D721Med (cell line): ENCODE measurements around the gene RAB43.

Experiments used
- DNase-seq: peaks from one replicate; pipeline ENCODE4 v3.0.0; 2011; ENCODE audit warnings: low spot score; ENCODE audit not compliant: insufficient read length
- FAIRE-seq: peaks from 2 replicates; lab custom pipeline; 2011; peaks lifted over from hg19 to GRCh38; lab: Jason Lieb, UNC
- TF ChIP-seq, protein P1 (sequence below): IDR thresholded peaks from 2 replicates; pipeline ENCODE4 v1.5.1; 2012; ENCODE audit warnings: mild to moderate bottlenecking, control low read depth; ENCODE audit not compliant: insufficient read depth; ENCODE audit errors: missing control alignments

Gene RAB43

GRCh38 chr3:129063091-129063640, 58.4 kb downstream of the RAB43 start:
- TF ChIP-seq, protein P1, sequence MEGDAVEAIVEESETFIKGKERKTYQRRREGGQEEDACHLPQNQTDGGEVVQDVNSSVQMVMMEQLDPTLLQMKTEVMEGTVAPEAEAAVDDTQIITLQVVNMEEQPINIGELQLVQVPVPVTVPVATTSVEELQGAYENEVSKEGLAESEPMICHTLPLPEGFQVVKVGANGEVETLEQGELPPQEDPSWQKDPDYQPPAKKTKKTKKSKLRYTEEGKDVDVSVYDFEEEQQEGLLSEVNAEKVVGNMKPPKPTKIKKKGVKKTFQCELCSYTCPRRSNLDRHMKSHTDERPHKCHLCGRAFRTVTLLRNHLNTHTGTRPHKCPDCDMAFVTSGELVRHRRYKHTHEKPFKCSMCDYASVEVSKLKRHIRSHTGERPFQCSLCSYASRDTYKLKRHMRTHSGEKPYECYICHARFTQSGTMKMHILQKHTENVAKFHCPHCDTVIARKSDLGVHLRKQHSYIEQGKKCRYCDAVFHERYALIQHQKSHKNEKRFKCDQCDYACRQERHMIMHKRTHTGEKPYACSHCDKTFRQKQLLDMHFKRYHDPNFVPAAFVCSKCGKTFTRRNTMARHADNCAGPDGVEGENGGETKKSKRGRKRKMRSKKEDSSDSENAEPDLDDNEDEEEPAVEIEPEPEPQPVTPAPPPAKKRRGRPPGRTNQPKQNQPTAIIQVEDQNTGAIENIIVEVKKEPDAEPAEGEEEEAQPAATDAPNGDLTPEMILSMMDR, result no peak
- no peak for DNase-seq
- no peak for FAIRE-seq

DNA sequence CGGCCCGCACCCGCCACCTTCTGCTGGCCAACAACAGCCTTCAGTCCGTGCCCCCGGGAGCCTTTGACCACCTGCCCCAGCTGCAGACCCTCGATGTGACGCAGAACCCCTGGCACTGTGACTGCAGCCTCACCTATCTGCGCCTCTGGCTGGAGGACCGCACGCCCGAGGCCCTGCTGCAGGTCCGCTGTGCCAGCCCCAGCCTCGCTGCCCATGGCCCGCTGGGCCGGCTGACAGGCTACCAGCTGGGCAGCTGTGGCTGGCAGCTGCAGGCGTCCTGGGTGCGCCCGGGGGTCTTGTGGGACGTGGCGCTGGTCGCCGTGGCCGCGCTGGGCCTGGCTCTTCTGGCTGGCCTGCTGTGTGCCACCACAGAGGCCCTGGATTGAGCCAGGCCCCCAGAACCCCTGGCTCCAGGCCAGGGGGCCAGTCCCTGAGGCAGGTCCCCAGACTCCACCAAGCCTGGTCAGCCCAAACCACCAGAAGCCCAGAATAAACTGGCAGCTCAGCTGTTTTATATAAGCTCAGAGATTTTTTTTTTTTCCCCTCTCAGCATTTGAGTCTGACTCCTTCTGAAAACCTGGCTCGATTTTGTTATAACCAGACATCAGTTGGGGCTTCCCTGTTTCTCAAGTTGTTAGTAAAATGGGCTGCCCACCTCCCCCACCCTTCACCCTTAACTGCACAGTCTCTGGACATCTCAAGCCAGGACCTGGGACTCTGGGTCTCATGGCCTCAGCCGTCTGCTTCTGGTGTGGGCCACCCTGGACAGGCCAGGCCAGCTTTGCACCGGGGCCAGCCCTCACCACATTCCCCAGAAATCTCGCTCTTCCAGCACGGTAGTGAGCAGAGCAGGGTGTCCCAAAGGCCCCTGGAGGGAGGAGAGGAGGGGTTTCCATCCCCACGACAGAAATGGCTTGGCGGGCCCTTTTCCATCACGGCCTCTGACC, 59.4 kb downstream of the RAB43 start:
- TF ChIP-seq, protein P1, result no peak
- DNase-seq, result no peak
- FAIRE-seq, result no peak

GRCh38 chr3:129061023-129061887, 60.3 kb downstream of the RAB43 start:
- DNase-seq, result no peak
- no peak for FAIRE-seq
- TF ChIP-seq, protein P1, result no peak

DNA sequence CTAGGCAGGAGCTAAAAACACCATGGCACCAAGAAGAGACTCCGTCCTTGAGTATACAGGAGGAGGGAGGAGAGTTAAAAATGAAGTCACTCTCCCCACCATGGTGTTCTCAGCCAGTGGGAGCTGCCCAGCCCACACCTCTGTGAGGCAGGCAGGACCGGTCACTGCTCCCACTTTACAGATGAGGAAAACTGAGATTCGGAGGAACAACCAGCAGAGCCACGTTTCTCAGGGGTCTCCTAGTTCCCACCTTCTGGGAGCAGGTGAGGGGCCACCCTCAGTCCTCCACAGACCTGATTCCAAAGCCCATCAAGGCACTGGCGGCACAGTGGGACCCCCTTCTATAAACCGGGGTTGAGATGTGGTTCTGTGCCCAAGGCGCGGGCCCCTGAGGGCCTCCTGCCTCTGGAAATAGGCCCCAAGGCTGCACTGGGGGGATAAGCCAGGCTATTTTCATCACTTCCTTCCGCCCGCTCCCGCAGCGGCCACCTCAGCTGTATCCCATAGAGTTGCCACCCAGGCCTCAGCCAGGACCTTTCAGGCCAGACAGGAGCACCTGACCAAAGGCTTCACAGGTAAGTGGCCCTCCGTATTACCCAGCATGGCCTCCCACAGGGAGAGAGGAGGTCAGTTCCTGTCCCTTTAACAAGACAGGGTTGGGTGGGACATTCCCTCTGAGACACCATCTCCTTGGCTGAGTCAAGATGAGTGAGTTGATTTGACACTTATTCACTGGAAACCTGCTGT, 61.2 kb downstream of the RAB43 start, which contains the start of gene GP9:
TSS of gene GP9 (plus strand) at position 504 of the 747 bp plus-strand sequence. CDS start 961 bp downstream, outside the sequence.
- TF ChIP-seq, protein P1, result no peak
- DNase-seq, result no peak
- no peak for FAIRE-seq

- FAIRE-seq (no peak), DNase-seq (no peak)
- TF ChIP-seq, protein P1, result no peak
These were observed 62.2 kb downstream of the RAB43 start for GRCh38 chr3:129059311-129059958.
